Spleen (tissue), 11 donors: ENCODE data around the gene PARK7. TPM values are rescaled to one million over a fixed set of nuclear protein-coding genes. Genes with fewer than 3 reads are reported as not detected.

Experiments used
- DNase-seq: peaks from one replicate; pipeline ENCODE4 v3.0.0-alpha.2; 2020
- H3K27ac ChIP-seq, 8 donors: fragments of 200-600 bp; sonication (generic) in 7 of 8; 1 replicate in 4 of 8; 2 replicates in 4 of 8; pipeline versions ENCODE4 v1.5.0 to v1.8.0; 2016 to 2021; ENCODE audit warnings: inconsistent platforms in 4 of 8, mild to moderate bottlenecking in 4 of 8, moderate library complexity in 1 of 8
- H3K27me3 ChIP-seq, 7 donors: fragments of 200-600 bp; sonication (generic) in 6 of 7; replicated peaks in 1 of 7; 1 replicate in 4 of 7; 2 replicates in 3 of 7; pipeline versions ENCODE4 v1.5.0 to v1.8.0; 2016 to 2021; ENCODE audit warnings: inconsistent platforms in 3 of 7, mild to moderate bottlenecking in 1 of 7
- H3K36me3 ChIP-seq, 6 donors: fragments of 200-600 bp; sonication (generic) in 5 of 6; 1 replicate in 4 of 6; 2 replicates in 2 of 6; pipeline versions ENCODE4 v1.5.0 to v1.8.0; 2016 to 2021; ENCODE audit warnings: inconsistent platforms in 2 of 6
- H3K4me1 ChIP-seq, 6 donors: fragments of 200-600 bp; sonication (generic) in 5 of 6; 1 replicate in 3 of 6; 2 replicates in 3 of 6; pipeline versions ENCODE4 v1.5.0 to v1.8.0; 2016 to 2021; ENCODE audit warnings: inconsistent platforms in 3 of 6
- H3K4me3 ChIP-seq, 8 donors: fragments of 200-600 bp; sonication (generic) in 7 of 8; 1 replicate in 4 of 8; 2 replicates in 4 of 8; pipeline versions ENCODE4 v1.5.0 to v1.8.0; 2016 to 2021; ENCODE audit warnings: inconsistent platforms in 4 of 8, mild to moderate bottlenecking in 4 of 8, moderate library complexity in 2 of 8
- H3K9me3 ChIP-seq, 8 donors: fragments of 200-600 bp; sonication (generic) in 7 of 8; 1 replicate in 4 of 8; 2 replicates in 4 of 8; pipeline versions ENCODE4 v1.5.0 to v1.8.0; 2016 to 2021; ENCODE audit warnings: inconsistent platforms in 4 of 8
- POLR2A ChIP-seq, 3 donors: fragments of 450-650 bp; IDR thresholded peaks; one replicate each; pipeline ENCODE4 v1.5.1; 2017; ENCODE audit warnings: antibody characterized with exemption in 3 of 3, mild to moderate bottlenecking in 1 of 3
- POLR2AphosphoS5 ChIP-seq, 3 donors: sonication (generic); formaldehyde crosslinking; IDR thresholded peaks; one replicate each; pipeline ENCODE4 v1.5.1; 2017; ENCODE audit warnings: antibody characterized with exemption in 3 of 3
- WGBS, 5 donors: extraction: QIAGEN DNeasy Blood & Tissue Kit in 3 of 5; methylation state at CpG; one replicate each; pipeline versions ENCODE4 v1.1.5 to v1.1.7; 2013 to 2018; 5-methylcytosine and 5-hydroxymethylcytosine counted together
- intact Hi-C: fragments of 100-400 bp; cut with DNase I; formaldehyde crosslinking; loops from one replicate; pipeline ENCODE4 v1.15.0; 2023; ENCODE audit warnings: low total_unique reads
- polyA plus RNA-seq, 3 donors: library from polyadenylated mRNA; stranded (reverse); fragments of 200-250 nt; gene quantifications; one replicate each; pipeline ENCODE4 v1.2.1, GENCODE V29; 2013
- total RNA-seq, 7 donors: library from RNA; depleted of rRNA in 3 of 7; stranded (reverse); fragments of >200 nt in 3 of 7; fragmentation: NEBNext Ultra II Directional in 4 of 7; extraction: Animal tissue kit (Norgen Biotek cat#: 25700) in 4 of 7; gene quantifications; one replicate each; pipeline versions ENCODE4 v1.1.0 to v1.2.1, GENCODE V29; 2016 to 2021
- TF ChIP-seq, protein P1 (sequence below), 11 experiments: fragments of 200-600 bp in 7 of 11; fragments of 450-650 bp in 4 of 11; sonication (generic) in 4 of 11; IDR thresholded peaks in 8 of 11; conservative IDR thresholded peaks in 3 of 11; 1 replicate in 7 of 11; 2 replicates in 4 of 11; pipeline versions ENCODE4 v1.4.0 to v1.8.0; 2016 to 2021; ENCODE audit warnings: antibody characterized with exemption in 11 of 11, inconsistent platforms in 4 of 11, mild to moderate bottlenecking in 1 of 11
- donor health status: healthy with polysubstance abuse.
- donor health status: DM: no; HTN: no; CAD: no; lungs with moderate emphysema.
- donor health status: DM: no; HTN: no; CAD: no.
- donor health status: Bipolar disorder and iron deficiency.
- donor health status: healthy.
- donor health status: DM: no; HTN: no; CAD: no.
- donor health status: DM: yes; HTN: yes; CAD: no.

PARK7 gene
- total and polyA plus RNA-seq, 10 donors, result 93.5 to 370 (median 174) TPM

DNA sequence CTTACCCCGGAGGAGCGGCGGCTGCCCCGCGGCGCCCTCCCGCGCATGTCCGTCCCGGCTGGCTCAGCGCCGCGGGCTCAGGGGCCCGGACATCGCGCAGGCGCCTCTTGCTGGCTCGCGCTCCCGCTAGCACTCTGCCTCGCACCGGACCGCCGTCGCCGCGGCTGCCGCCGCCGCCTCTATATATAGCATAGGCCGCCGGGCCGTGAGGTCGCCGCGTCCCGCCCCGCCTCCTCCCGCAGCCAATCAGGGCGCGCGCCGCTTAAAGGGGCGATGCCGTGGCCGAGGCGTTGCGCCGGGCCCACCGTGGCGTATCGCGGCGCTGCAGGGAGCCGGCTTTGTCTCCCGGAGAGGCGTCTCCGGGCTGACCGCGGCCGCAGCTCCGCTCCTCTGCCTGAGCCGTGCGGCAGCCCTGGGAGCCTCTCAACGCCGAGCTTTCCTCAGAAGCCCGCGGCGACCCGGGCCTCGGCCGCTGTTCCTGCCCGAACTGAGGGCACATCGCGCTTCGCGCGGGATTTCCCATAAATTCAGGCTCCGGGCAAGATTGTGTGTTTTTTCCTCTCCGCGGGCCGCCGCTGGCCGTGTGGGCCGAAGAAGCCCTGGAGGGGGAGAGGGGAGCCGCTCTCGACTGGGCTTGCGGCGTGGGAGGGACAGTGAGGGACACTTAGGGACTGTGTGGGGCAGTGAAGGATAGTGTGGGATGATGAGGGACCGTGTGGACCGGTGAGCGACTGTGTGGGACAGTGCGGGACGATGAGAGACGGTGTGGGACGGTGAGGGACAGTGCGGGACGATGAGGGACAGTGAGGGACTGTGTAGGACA, 64.9 kb downstream of the PARK7 start, which contains the start of gene ERRFI1:
Gene ERRFI1 (minus strand): TSS at position 157 of the 823 bp plus-strand sequence. CDS start 10,690 bp downstream, outside the sequence.
- peak; percentile 96 for DNase-seq
- Histone ChIP-seq H3K36me3 (no peaks in the 10 kb centered on the region), H3K27me3 (peaks cover 0 to 39% (median 9%) of the 10 kb centered on the region in 7 donors), H3K9me3 (no peaks in the 10 kb centered on the region), H3K27ac (peak within 1 kb of the TSS; percentile 39 to 85 (median 77)), H3K4me3 (peak within 1 kb of the TSS; percentile 45 to 77 (median 70)), H3K4me1 (peaks cover 0 to 33% (median 22%) of the 10 kb centered on the region in 6 donors)
- WGBS, 5 donors, result 5 to 38% (median 8%) methylated on average over 23 to 98 of the region's 98 CpGs
- peak in 1 of 3 donors; percentile 90 for TF ChIP-seq POLR2A (IDR thresholded peaks at IDR 0.05)
- TF ChIP-seq POLR2AphosphoS5 (IDR thresholded peaks at IDR 0.05), result peak; percentile 97 to 98 (median 97)
- TF ChIP-seq, protein P1, sequence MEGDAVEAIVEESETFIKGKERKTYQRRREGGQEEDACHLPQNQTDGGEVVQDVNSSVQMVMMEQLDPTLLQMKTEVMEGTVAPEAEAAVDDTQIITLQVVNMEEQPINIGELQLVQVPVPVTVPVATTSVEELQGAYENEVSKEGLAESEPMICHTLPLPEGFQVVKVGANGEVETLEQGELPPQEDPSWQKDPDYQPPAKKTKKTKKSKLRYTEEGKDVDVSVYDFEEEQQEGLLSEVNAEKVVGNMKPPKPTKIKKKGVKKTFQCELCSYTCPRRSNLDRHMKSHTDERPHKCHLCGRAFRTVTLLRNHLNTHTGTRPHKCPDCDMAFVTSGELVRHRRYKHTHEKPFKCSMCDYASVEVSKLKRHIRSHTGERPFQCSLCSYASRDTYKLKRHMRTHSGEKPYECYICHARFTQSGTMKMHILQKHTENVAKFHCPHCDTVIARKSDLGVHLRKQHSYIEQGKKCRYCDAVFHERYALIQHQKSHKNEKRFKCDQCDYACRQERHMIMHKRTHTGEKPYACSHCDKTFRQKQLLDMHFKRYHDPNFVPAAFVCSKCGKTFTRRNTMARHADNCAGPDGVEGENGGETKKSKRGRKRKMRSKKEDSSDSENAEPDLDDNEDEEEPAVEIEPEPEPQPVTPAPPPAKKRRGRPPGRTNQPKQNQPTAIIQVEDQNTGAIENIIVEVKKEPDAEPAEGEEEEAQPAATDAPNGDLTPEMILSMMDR (IDR thresholded peaks at IDR 0.05 in 8 of 11, conservative IDR thresholded peaks at IDR 0.05 in 3 of 11), result peak in 1 of 11 experiments; percentile 23
- intact Hi-C loops, result no loop called here

DNA sequence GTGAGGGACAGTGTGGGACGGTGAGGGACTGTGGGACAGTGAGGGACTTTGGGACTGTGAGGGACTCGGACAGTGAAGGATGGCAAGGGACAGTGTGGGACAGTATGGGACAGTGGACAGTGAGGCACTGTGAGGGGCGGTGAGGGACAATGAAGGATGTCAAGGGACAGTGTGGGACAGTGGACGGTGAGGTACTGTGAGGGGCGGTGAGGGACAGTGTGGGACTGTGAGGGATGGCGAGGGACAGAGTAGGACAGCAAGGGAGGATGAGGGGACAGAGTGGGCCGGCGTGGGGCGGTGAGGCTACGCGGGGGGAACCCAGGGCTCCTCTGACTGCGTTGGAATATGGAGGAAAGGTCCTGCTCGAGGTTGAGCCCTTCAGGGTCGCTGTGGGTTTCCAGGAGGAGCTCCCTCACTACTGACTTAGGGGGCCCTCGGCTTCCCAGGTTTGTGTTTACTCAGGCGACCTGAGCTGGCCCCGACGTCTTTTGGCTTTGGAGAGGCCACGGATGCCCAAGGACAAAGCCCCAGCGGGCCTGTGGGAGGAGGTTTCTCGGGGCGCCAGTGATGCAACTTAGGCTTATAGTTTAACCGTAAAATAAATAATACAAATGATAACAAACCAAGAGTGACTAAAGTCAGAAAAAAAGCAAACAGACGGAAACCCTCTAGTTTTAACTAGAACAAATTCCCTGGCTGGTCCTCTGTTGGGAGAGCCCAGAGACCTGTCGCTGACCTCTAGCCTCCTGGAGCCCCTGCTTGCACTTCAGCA, 65.7 kb downstream of the PARK7 start:
- intact Hi-C loops, result no loop called here
- peaks cover 0 to 39% (median 9%) of the 10 kb centered on the region in 7 donors for H3K27me3 ChIP-seq
- TF ChIP-seq POLR2A (IDR thresholded peaks at IDR 0.05) (no peak), POLR2AphosphoS5 (IDR thresholded peaks at IDR 0.05) (no peak)
- TF ChIP-seq, protein P1 (IDR thresholded peaks at IDR 0.05 in 8 of 11, conservative IDR thresholded peaks at IDR 0.05 in 3 of 11), result no peak
- peak overlapping the region in 3 of 8 donors; percentile 79 to 85 (median 80) for H3K27ac ChIP-seq
- no peak for DNase-seq
- WGBS, 5 donors, result 90 to 93% (median 91%) methylated on average over 25 of the region's 25 CpGs
- peak overlapping the region in 1 of 8 donors; percentile 77 for H3K4me3 ChIP-seq
- H3K36me3 ChIP-seq, result no peaks in the 10 kb centered on the region
- H3K4me1 ChIP-seq, result peaks cover 0 to 36% (median 22%) of the 10 kb centered on the region in 6 donors
- H3K9me3 ChIP-seq, result no peaks in the 10 kb centered on the region

DNA sequence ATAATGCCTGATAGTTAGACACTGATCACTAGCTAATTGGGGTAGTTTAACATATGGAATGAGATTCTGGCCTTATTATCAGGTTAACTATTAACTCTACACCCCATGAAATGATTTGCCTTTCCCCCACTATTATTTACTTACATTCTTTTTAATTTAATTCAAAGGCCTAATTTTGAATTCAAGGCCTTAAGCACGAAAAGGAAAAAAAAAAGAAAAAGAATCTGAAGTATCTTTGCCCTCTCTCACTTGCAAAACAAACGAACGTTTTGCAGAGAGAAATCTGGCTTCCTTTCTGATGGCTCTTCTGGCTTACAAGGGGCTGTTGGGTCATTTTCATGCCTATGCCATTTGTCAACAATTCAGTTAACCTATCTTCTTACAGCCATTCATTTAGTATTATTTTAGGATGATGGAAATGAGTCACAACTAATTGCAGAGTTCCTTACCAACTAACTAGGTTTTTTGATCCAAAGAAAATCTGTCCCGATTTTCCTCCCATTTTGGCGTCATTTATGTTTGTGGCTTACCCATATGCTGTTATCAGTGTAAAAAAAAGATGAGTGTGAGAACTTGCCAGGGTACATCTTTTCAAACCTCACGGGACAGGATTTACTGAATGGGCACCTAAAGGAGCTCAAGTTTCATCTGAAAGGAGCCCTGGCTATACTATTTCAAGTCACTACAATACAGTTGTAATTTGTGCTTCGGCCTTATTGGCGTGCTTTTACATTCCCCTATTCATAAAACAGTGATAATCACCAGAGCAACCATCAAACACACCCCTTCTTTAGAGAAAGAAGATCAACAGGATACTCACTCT, 66.4 kb downstream of the PARK7 start:
- WGBS, 5 donors, result 75 to 87% (median 84%) methylated on average over 8 of the region's 8 CpGs
- Histone ChIP-seq H3K9me3 (no peaks in the 10 kb centered on the region), H3K27ac (peak overlapping the region in 2 of 8 donors; percentile 5 to 85), H3K27me3 (peaks cover 0 to 39% (median 9%) of the 10 kb centered on the region in 7 donors), H3K36me3 (no peaks in the 10 kb centered on the region), H3K4me3 (no peak overlapping the region), H3K4me1 (peaks cover 0 to 37% (median 19%) of the 10 kb centered on the region in 6 donors)
- no peak for TF ChIP-seq POLR2AphosphoS5 (IDR thresholded peaks at IDR 0.05)
- TF ChIP-seq POLR2A (IDR thresholded peaks at IDR 0.05), result no peak
- TF ChIP-seq, protein P1 (IDR thresholded peaks at IDR 0.05 in 8 of 11, conservative IDR thresholded peaks at IDR 0.05 in 3 of 11), result no peak
- no peak for DNase-seq
- intact Hi-C loops, result no loop called here
